GM13976 (cell line): Measurements from ENCODE around the gene RAD51B.
"Not testable (repeated sequence)": the region's sequence is repeated elsewhere in the genome, so short reads cannot be mapped to it uniquely, and the experiment has no call there.

ENCODE experiments used
- DNase-seq: peaks from one replicate; pipeline ENCODE4 v3.0.0; 2012; ENCODE audit warnings: low spot score
- in situ Hi-C: fragments of 300-500 bp; cut with MboI; formaldehyde crosslinking; loops from one replicate; pipeline ENCODE4 v1.12.0; 2022; ENCODE audit warnings: low sequenced_read_pairs, mixed read lengths, inconsistent platforms; ENCODE audit not compliant: unreplicated experiment
- TF ChIP-seq, protein P1 (sequence below): IDR thresholded peaks from 2 replicates; pipeline ENCODE4 v1.5.1; 2012; ENCODE audit warnings: borderline replicate concordance, mild to moderate bottlenecking; ENCODE audit not compliant: insufficient read depth; ENCODE audit errors: extremely low read depth, missing control alignments, control extremely low read depth

RAD51B gene

GRCh38 chr14:68089146-68089731, 269.7 kb downstream of the RAD51B start:
- TF ChIP-seq, protein P1, sequence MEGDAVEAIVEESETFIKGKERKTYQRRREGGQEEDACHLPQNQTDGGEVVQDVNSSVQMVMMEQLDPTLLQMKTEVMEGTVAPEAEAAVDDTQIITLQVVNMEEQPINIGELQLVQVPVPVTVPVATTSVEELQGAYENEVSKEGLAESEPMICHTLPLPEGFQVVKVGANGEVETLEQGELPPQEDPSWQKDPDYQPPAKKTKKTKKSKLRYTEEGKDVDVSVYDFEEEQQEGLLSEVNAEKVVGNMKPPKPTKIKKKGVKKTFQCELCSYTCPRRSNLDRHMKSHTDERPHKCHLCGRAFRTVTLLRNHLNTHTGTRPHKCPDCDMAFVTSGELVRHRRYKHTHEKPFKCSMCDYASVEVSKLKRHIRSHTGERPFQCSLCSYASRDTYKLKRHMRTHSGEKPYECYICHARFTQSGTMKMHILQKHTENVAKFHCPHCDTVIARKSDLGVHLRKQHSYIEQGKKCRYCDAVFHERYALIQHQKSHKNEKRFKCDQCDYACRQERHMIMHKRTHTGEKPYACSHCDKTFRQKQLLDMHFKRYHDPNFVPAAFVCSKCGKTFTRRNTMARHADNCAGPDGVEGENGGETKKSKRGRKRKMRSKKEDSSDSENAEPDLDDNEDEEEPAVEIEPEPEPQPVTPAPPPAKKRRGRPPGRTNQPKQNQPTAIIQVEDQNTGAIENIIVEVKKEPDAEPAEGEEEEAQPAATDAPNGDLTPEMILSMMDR = no peak
- in situ Hi-C loops = no loop called here
- no peak for DNase-seq

GRCh38 chr14:68094158-68094557, 274.6 kb downstream of the RAD51B start:
- in situ Hi-C loops = no loop called here
- TF ChIP-seq, protein P1 = no peak
- no peak for DNase-seq

- TF ChIP-seq, protein P1 = no peak
- in situ Hi-C loops = no loop called here
- no peak for DNase-seq
Observed at GRCh38 chr14:68094752-68095151, 275.2 kb downstream of the RAD51B start.

- DNase-seq = no peak
- in situ Hi-C loops = no loop called here
- TF ChIP-seq, protein P1 = no peak
Observed at GRCh38 chr14:68097727-68098126, 278.1 kb downstream of the RAD51B start.

DNA sequence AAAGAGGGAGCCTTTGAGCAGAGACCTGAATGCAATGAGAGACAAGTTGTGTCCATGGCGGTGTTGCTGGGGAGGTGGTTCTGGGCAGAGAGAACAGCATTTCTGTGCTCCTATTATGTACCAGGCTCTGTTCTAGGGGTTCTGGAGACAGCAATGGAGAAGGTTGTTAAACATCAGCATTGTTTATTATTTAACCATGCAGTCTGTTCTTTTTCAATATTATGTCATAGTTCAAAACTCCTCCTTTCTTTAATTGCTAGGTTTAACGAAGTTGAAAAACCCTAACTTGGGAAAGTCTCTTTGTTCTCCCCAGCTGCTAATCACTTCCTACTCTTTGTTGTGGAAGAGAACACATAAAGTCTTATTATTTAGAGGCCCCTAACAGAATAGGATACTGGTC, 279.3 kb downstream of the RAD51B start:
- DNase-seq = no peak
- TF ChIP-seq, protein P1 = no peak
- in situ Hi-C loops = no loop called here

- in situ Hi-C loops = no loop called here
- DNase-seq = no peak
- TF ChIP-seq, protein P1 = no peak
Observed at GRCh38 chr14:68099495-68100045, 280.0 kb downstream of the RAD51B start.

GRCh38 chr14:68101715-68102301, 282.2 kb downstream of the RAD51B start:
- in situ Hi-C loops, DNase-seq: not testable (repeated sequence)
